ENCODE data around the gene RHBDD1.

Gene RHBDD1

GRCh38 chr2:227007940-227008339 is 172.1 kb downstream of the RHBDD1 start:
- no peak overlapping the region for H3K4me2 ChIP-seq (ENCODE audit: low read depth, low read length, poor library complexity, severe bottlenecking)
- no peaks in the 10 kb centered on the region for H3K79me2 ChIP-seq (ENCODE audit: insufficient read depth, low read length)
- H2AFZ ChIP-seq (ENCODE audit: low read length) = no peak overlapping the region
- H3F3A ChIP-seq (ENCODE audit: low read depth) = no peaks in the 10 kb centered on the region
- no peaks in the 10 kb centered on the region for H4K20me1 ChIP-seq (ENCODE audit: insufficient read depth, low read length, poor library complexity, severe bottlenecking)
- no peak for TF ChIP-seq EZH2phosphoT487 (IDR thresholded peaks at IDR 0.05; ENCODE audit: borderline replicate concordance)
- no peak for TF ChIP-seq CTCF (conservative IDR thresholded peaks at IDR 0.05; ENCODE audit: low read length)
- H3K9ac ChIP-seq (ENCODE audit: low read depth, low read length, poor library complexity, severe bottlenecking) = no peak overlapping the region
- H3K4me3 ChIP-seq (ENCODE audit: low read length, poor library complexity, severe bottlenecking) = no peak overlapping the region
- H3K36me3 ChIP-seq (ENCODE audit: insufficient read depth, low read length) = no peaks in the 10 kb centered on the region
- H3K4me1 ChIP-seq (ENCODE audit: insufficient read depth, low read length, poor library complexity, severe bottlenecking) = no peaks in the 10 kb centered on the region
- H3K9me3 ChIP-seq (ENCODE audit: insufficient read depth, low read depth, low read length) = no peaks in the 10 kb centered on the region
- no peaks in the 10 kb centered on the region for H3K9me2 ChIP-seq (replicated peaks; ENCODE audit: low read depth, low read length)
- H3K27me3 ChIP-seq (ENCODE audit: insufficient read depth, low read length, poor library complexity, severe bottlenecking) = no peaks in the 10 kb centered on the region

- Histone ChIP-seq H3K4me1 (ENCODE audit: insufficient read depth, low read length, poor library complexity, severe bottlenecking) (no peaks in the 10 kb centered on the region), H3K79me2 (ENCODE audit: insufficient read depth, low read length) (no peaks in the 10 kb centered on the region), H3K9ac (ENCODE audit: low read depth, low read length, poor library complexity, severe bottlenecking) (no peak overlapping the region), H4K20me1 (ENCODE audit: insufficient read depth, low read length, poor library complexity, severe bottlenecking) (no peaks in the 10 kb centered on the region), H3F3A (ENCODE audit: low read depth) (no peaks in the 10 kb centered on the region), H3K9me2 (replicated peaks; ENCODE audit: low read depth, low read length) (no peaks in the 10 kb centered on the region), H2AFZ (ENCODE audit: low read length) (no peak overlapping the region), H3K4me2 (ENCODE audit: low read depth, low read length, poor library complexity, severe bottlenecking) (no peak overlapping the region), H3K9me3 (ENCODE audit: insufficient read depth, low read depth, low read length) (no peaks in the 10 kb centered on the region), H3K4me3 (ENCODE audit: low read length, poor library complexity, severe bottlenecking) (no peak overlapping the region), H3K36me3 (ENCODE audit: insufficient read depth, low read length) (no peaks in the 10 kb centered on the region), H3K27me3 (ENCODE audit: insufficient read depth, low read length, poor library complexity, severe bottlenecking) (no peaks in the 10 kb centered on the region)
- TF ChIP-seq EZH2phosphoT487 (IDR thresholded peaks at IDR 0.05; ENCODE audit: borderline replicate concordance) (no peak), CTCF (conservative IDR thresholded peaks at IDR 0.05; ENCODE audit: low read length) (no peak)
These were observed 174.6 kb downstream of the RHBDD1 start for GRCh38 chr2:227010433-227010832.

GRCh38 chr2:227013330-227013729 is 177.5 kb downstream of the RHBDD1 start:
- Histone ChIP-seq H3K36me3 (ENCODE audit: insufficient read depth, low read length) (no peaks in the 10 kb centered on the region), H3K9ac (ENCODE audit: low read depth, low read length, poor library complexity, severe bottlenecking) (no peak overlapping the region), H3K27me3 (ENCODE audit: insufficient read depth, low read length, poor library complexity, severe bottlenecking) (no peaks in the 10 kb centered on the region), H4K20me1 (ENCODE audit: insufficient read depth, low read length, poor library complexity, severe bottlenecking) (no peaks in the 10 kb centered on the region), H3K9me3 (ENCODE audit: insufficient read depth, low read depth, low read length) (no peaks in the 10 kb centered on the region), H3K79me2 (ENCODE audit: insufficient read depth, low read length) (no peaks in the 10 kb centered on the region), H3F3A (ENCODE audit: low read depth) (no peaks in the 10 kb centered on the region), H3K4me1 (ENCODE audit: insufficient read depth, low read length, poor library complexity, severe bottlenecking) (peaks cover 6% of the 10 kb centered on the region), H2AFZ (ENCODE audit: low read length) (no peak overlapping the region), H3K4me3 (ENCODE audit: low read length, poor library complexity, severe bottlenecking) (no peak overlapping the region), H3K9me2 (replicated peaks; ENCODE audit: low read depth, low read length) (no peaks in the 10 kb centered on the region), H3K4me2 (ENCODE audit: low read depth, low read length, poor library complexity, severe bottlenecking) (no peak overlapping the region)
- TF ChIP-seq EZH2phosphoT487 (IDR thresholded peaks at IDR 0.05; ENCODE audit: borderline replicate concordance) = no peak
- no peak for TF ChIP-seq CTCF (conservative IDR thresholded peaks at IDR 0.05; ENCODE audit: low read length)
